PC-3 (cell line): ENCODE results near the gene CAMK2A. TPM values are rescaled to one million over a fixed set of nuclear protein-coding genes. Genes with fewer than 3 reads are reported as not detected.

Experiments
- ATAC-seq: fragments of 200-7000 bp; cut with Tn5 transposase; 2 replicates; pipeline ENCODE4 v1.9.1; 2020; ENCODE audit warnings: mild to moderate bottlenecking, moderate library complexity
- BruUV-seq: library from RNA; stranded (reverse); fragments of 400-500 nt; replicated peaks from 2 replicates; lab custom pipeline; 2021; lab: Mats Ljungman, UMichigan
- CTCF ChIA-PET: fragments of 300-600 bp; sonication (Branson Sonifier 250); formaldehyde crosslinking; loops from one replicate; lab custom pipeline; 2022; ENCODE audit warnings: antibody characterized with exemption; lab: Charles Lee
- POLR2A ChIA-PET: fragments of 300-600 bp; sonication (Branson Sonifier 250); formaldehyde crosslinking; loops from one replicate; lab custom pipeline; 2022; ENCODE audit warnings: antibody characterized with exemption; ENCODE audit not compliant: unreplicated experiment; lab: Charles Lee
- DNase-seq: peaks from one replicate; pipeline ENCODE4 v3.0.0-alpha.2; 2015
- H2AFZ ChIP-seq: fragments of 300-600 bp; sonication (generic); 2 replicates; pipeline ENCODE4 v1.6.0; 2016; ENCODE audit warnings: antibody characterized with exemption, low read length
- H3F3A ChIP-seq: fragments of 300-600 bp; sonication (generic); one replicate; pipeline ENCODE4 v1.6.0; 2017; ENCODE audit warnings: antibody characterized with exemption, low read length, control low read depth, mild to moderate bottlenecking; ENCODE audit not compliant: unreplicated experiment
- H3K27ac ChIP-seq: fragments of 300-600 bp; sonication (generic); 2 replicates; pipeline ENCODE4 v1.5.1; 2016; ENCODE audit warnings: mild to moderate bottlenecking, low read length
- H3K27me3 ChIP-seq: fragments of 300-600 bp; sonication (generic); 2 replicates; pipeline ENCODE4 v1.6.1; 2016; ENCODE audit warnings: low read length, mixed read lengths
- H3K36me3 ChIP-seq: fragments of 300-600 bp; sonication (generic); 2 replicates; pipeline ENCODE4 v1.6.1; 2016; ENCODE audit warnings: low read depth, mixed run types, low read length, mixed read lengths
- H3K4me1 ChIP-seq: fragments of 300-600 bp; sonication (generic); 2 replicates; pipeline ENCODE4 v1.5.1; 2016; ENCODE audit warnings: low read length; ENCODE audit not compliant: insufficient read depth
- H3K4me2 ChIP-seq: fragments of 300-600 bp; sonication (generic); 2 replicates; pipeline ENCODE4 v1.6.0; 2016; ENCODE audit warnings: low read length
- H3K4me3 ChIP-seq: fragments of 300-600 bp; sonication (generic); 2 replicates; pipeline ENCODE4 v1.5.1; 2016; ENCODE audit warnings: mild to moderate bottlenecking, low read length, mixed read lengths
- H3K79me2 ChIP-seq: fragments of 300-600 bp; sonication (generic); 2 replicates; pipeline ENCODE4 v1.6.1; 2017; ENCODE audit warnings: low read length, mixed read lengths
- H3K9ac ChIP-seq: fragments of 300-600 bp; sonication (generic); 2 replicates; pipeline ENCODE4 v1.6.0; 2016; ENCODE audit warnings: mild to moderate bottlenecking, low read length
- H3K9me2 ChIP-seq: fragments of 300-600 bp; sonication (generic); replicated peaks from 2 replicates; pipeline ENCODE4 v1.6.1; 2016; ENCODE audit warnings: mixed run types, low read length, mixed read lengths
- H3K9me3 ChIP-seq: fragments of 300-600 bp; sonication (generic); 2 replicates; pipeline ENCODE4 v1.6.1; 2016; ENCODE audit warnings: low read length, mixed read lengths
- H4K20me1 ChIP-seq: fragments of 300-600 bp; sonication (generic); 2 replicates; pipeline ENCODE4 v1.6.1; 2016; ENCODE audit warnings: low read length, mixed read lengths
- CTCF ChIP-seq: fragments of 300-600 bp; sonication (generic); conservative IDR thresholded peaks from 2 replicates; pipeline ENCODE4 v1.5.1; 2017; ENCODE audit warnings: antibody characterized with exemption, low read depth, mild to moderate bottlenecking, low read length
- EZH2 ChIP-seq: fragments of 300-600 bp; sonication (generic); IDR thresholded peaks from one replicate; pipeline ENCODE4 v1.6.1; 2017; ENCODE audit warnings: antibody characterized with exemption, mild to moderate bottlenecking, low read length; ENCODE audit not compliant: unreplicated experiment
- EZH2phosphoT487 ChIP-seq: fragments of 300-600 bp; sonication (generic); IDR thresholded peaks from 2 replicates; pipeline ENCODE4 v1.6.1; 2018; ENCODE audit warnings: mild to moderate bottlenecking, antibody characterized with exemption, low read length, borderline replicate concordance
- intact Hi-C: fragments of 100-400 bp; cut with micrococcal nuclease; formaldehyde crosslinking; loops from 2 replicates; pipeline ENCODE4 v1.9.0; 2023
- total RNA-seq: library from RNA; depleted of rRNA; stranded (reverse); fragments of >200 nt; gene quantifications from 2 replicates; pipeline ENCODE4 v1.2.3, GENCODE V29; 2014

The CAMK2A gene
- total RNA-seq, 1 experiment from 2014 or later = 0.15 TPM

- BruUV-seq = no TSS peak
- intact Hi-C loops = no loop called here
- POLR2A ChIA-PET = no interaction called here
Observed at GRCh38 chr5:150266871-150267291, 22.7 kb downstream of the CAMK2A start.

DNA sequence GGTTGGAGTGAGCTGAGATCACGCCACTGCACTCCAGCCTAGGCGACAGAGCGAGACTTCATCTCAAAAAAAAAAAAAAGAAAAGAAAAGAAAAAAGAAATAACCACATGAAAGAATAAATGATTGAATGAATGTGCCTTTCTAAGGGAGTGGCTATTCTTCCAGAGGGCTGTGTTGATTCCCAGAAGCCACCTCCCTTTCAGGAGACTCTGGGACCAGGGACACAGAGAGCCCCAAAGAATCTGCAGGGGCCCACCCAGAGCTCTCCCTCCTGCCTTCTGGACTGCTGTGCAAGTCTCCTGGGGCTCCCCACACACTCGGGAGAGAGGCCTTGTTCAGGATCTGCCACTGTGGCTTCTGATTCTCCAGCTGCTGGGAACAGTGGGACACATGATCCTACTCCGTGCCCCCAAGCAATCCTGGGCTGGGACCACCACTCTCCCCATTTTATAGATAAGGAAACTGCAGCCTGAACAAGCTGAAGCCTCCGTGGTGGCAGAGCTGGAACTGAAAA lies 23.6 kb downstream of the CAMK2A start:
- CTCF ChIA-PET = no interaction called here
- no peaks in the 10 kb centered on the region for H3K9me2 ChIP-seq
- no peak overlapping the region for H3K4me2 ChIP-seq
- peaks cover 43% of the 10 kb centered on the region for H3K4me1 ChIP-seq
- DNase-seq (no peak), ATAC-seq (no peak)
- POLR2A ChIA-PET = no interaction called here
- no peak overlapping the region for H3K4me3 ChIP-seq
- BruUV-seq = no TSS peak
- no peak overlapping the region for H3K27ac ChIP-seq
- H3F3A ChIP-seq = no peaks in the 10 kb centered on the region
- TF ChIP-seq EZH2 = no peak
- TF ChIP-seq EZH2phosphoT487 = no peak
- no peak for TF ChIP-seq CTCF
- H3K27me3 ChIP-seq = no peaks in the 10 kb centered on the region
- no peaks in the 10 kb centered on the region for H3K9me3 ChIP-seq
- no peaks in the 10 kb centered on the region for H3K36me3 ChIP-seq
- H4K20me1 ChIP-seq = no peaks in the 10 kb centered on the region
- intact Hi-C loops = no loop called here
- H3K9ac ChIP-seq = no peak overlapping the region
- H2AFZ ChIP-seq = no peak overlapping the region
- no peaks in the 10 kb centered on the region for H3K79me2 ChIP-seq

More at GRCh38 chr5:150266871-150267291, 22.7 kb downstream of the CAMK2A start:
- Histone ChIP-seq H3K9ac (no peak overlapping the region), H3F3A (no peaks in the 10 kb centered on the region), H3K27ac (no peak overlapping the region), H4K20me1 (no peaks in the 10 kb centered on the region), H3K9me3 (no peaks in the 10 kb centered on the region), H3K27me3 (no peaks in the 10 kb centered on the region), H3K4me3 (no peak overlapping the region), H3K36me3 (no peaks in the 10 kb centered on the region), H2AFZ (no peak overlapping the region), H3K4me2 (no peak overlapping the region), H3K9me2 (no peaks in the 10 kb centered on the region), H3K4me1 (peaks cover 33% of the 10 kb centered on the region), H3K79me2 (no peaks in the 10 kb centered on the region)
- DNase-seq (no peak), ATAC-seq (no peak)
- CTCF ChIA-PET = no interaction called here
- TF ChIP-seq EZH2 (no peak), CTCF (no peak), EZH2phosphoT487 (no peak)
